AG04449 (cell line): ENCODE data around the gene CCIN.

ENCODE experiments used
- CTCF ChIA-PET: fragments of 350-600 bp; formaldehyde crosslinking; extraction: SDS; loops from one replicate; lab custom pipeline; 2021; ENCODE audit warnings: antibody characterized with exemption; lab: Yijun Ruan, JAX
- POLR2A ChIA-PET: fragments of 400-600, 350-600 bp; formaldehyde crosslinking; extraction: SDS; loops from one replicate; lab custom pipeline; 2020; ENCODE audit warnings: antibody characterized with exemption, inconsistent platforms; lab: Yijun Ruan, JAX
- DNase-seq: peaks from one replicate; pipeline ENCODE4 v3.0.0-alpha.2; 2010; ENCODE audit warnings: low read depth, low spot score
- H3K4me3 ChIP-seq: 2 replicates; pipeline ENCODE4 v1.5.1; 2011; ENCODE audit warnings: low read depth, mild to moderate bottlenecking, control low read depth, low read length
- CTCF ChIP-seq: IDR thresholded peaks from one replicate; pipeline ENCODE4 v1.5.1; 2011; ENCODE audit warnings: mild to moderate bottlenecking, moderate library complexity, low read length, control low read depth, inconsistent platforms; ENCODE audit not compliant: insufficient read depth; ENCODE audit errors: missing control alignments

Gene CCIN

GRCh38 chr9:36164989-36165388 lies 4.2 kb upstream of the CCIN start:
- ChIA-PET CTCF (interaction anchor here (1.1 to 7.1 kb wide), 18 partner anchors 10 to 213 kb away, joined by 3 to 103 read pairs (median 9); partner anchors contain the start of genes CLTA and GLIPR2), POLR2A (interaction anchor here (0.5 to 2.3 kb wide), 3 partner anchors 16 to 124 kb away, joined by 3 to 12 read pairs (median 3); no protein-coding TSS in a partner anchor)
- no peak overlapping the region for H3K4me3 ChIP-seq
- DNase-seq, result no peak
- TF ChIP-seq CTCF, result no peak

- TF ChIP-seq CTCF, result no peak
- ChIA-PET POLR2A (interaction anchor here (0.6 to 2.4 kb wide), 8 partner anchors 9 to 91 kb away, joined by 3 to 9 read pairs (median 4); partner anchors contain the start of gene GLIPR2), CTCF (interaction anchor here (0.6 to 7.1 kb wide), 22 partner anchors 10 to 213 kb away, joined by 3 to 103 read pairs (median 8); partner anchors contain the start of genes CLTA and GLIPR2)
- no peak for DNase-seq
- peak overlapping the region; percentile 63 for H3K4me3 ChIP-seq
Measured at GRCh38 chr9:36165826-36166167, 3.4 kb upstream of the CCIN start.

GRCh38 chr9:36166168-36166927 lies 2.8 kb upstream of the CCIN start:
- H3K4me3 ChIP-seq, result peak overlapping the region; percentile 63
- POLR2A ChIA-PET, result interaction anchor here (1.0 to 2.4 kb wide), 7 partner anchors 18 to 92 kb away, joined by 3 to 9 read pairs (median 5); partner anchors contain the start of gene GLIPR2
- CTCF ChIA-PET, result interaction anchor here (0.6 to 7.1 kb wide), 30 partner anchors 9 to 217 kb away, joined by 3 to 103 read pairs (median 6); partner anchors contain the start of genes CLTA and GLIPR2
- peak; percentile 95 for TF ChIP-seq CTCF
- no peak for DNase-seq

GRCh38 chr9:36169708-36170107 lies 520 bp downstream of the CCIN start:
- H3K4me3 ChIP-seq, result no peak overlapping the region
- ChIA-PET CTCF (interaction anchor here (0.9 to 2.8 kb wide), 3 partner anchors 19 to 215 kb away, joined by 3 to 11 read pairs (median 4); no protein-coding TSS in a partner anchor), POLR2A (interaction anchor here (0.7 to 1.2 kb wide), 2 partner anchors 12 to 21 kb away, joined by 3 read pairs; partner anchors contain the start of gene CLTA)
- no peak for TF ChIP-seq CTCF
- DNase-seq, result no peak

- ChIA-PET POLR2A (interaction anchor here (0.5 kb wide), 1 partner anchor 65 kb away, joined by 6 read pairs; no protein-coding TSS in a partner anchor), CTCF (interaction anchor here (2.8 to 3.0 kb wide), 2 partner anchors 19 kb away, joined by 11 to 13 read pairs; partner anchors contain the start of gene CLTA)
- no peak for TF ChIP-seq CTCF
- no peak for DNase-seq
- no peak overlapping the region for H3K4me3 ChIP-seq
Measured at GRCh38 chr9:36170531-36170930, 1.3 kb downstream of the CCIN start.

GRCh38 chr9:36173861-36174260 lies 4.7 kb downstream of the CCIN start:
- CTCF ChIA-PET, result interaction anchor here (6.1 kb wide), 1 partner anchor 9 kb away, joined by 36 read pairs; no protein-coding TSS in a partner anchor
- POLR2A ChIA-PET, result no interaction called here
- no peak for DNase-seq
- TF ChIP-seq CTCF, result no peak
- no peak overlapping the region for H3K4me3 ChIP-seq
